Progenitor cell of endocrine pancreas (in vitro differentiated cells): Measurements from ENCODE around the gene ABCB6. TPM values are rescaled to one million over a fixed set of nuclear protein-coding genes. Genes with fewer than 3 reads are reported as not detected.

ENCODE experiments used
- DNase-seq: peaks from one replicate; pipeline ENCODE4 v3.0.0; 2021; ENCODE audit warnings: low spot score; ENCODE audit not compliant: unreplicated experiment
- H3K27ac Mint-ChIP-seq: 2 replicates; pipeline ENCODE4 v1.8.0; 2021; ENCODE audit warnings: mild to moderate bottlenecking, moderate library complexity, mixed read lengths
- H3K27me3 Mint-ChIP-seq: 2 replicates; pipeline ENCODE4 v1.8.0; 2021; ENCODE audit warnings: mixed read lengths
- H3K36me3 Mint-ChIP-seq: 2 replicates; pipeline ENCODE4 v1.8.0; 2022; ENCODE audit warnings: mixed read lengths; ENCODE audit not compliant: insufficient read depth
- H3K4me1 Mint-ChIP-seq: 2 replicates; pipeline ENCODE4 v1.8.0; 2021; ENCODE audit warnings: low read depth, mixed read lengths
- H3K4me3 Mint-ChIP-seq: 2 replicates; pipeline ENCODE4 v1.8.0; 2021; ENCODE audit warnings: low read depth, mild to moderate bottlenecking, moderate library complexity, mixed read lengths
- H3K9me3 Mint-ChIP-seq: 2 replicates; pipeline ENCODE4 v1.8.0; 2021; ENCODE audit warnings: low read depth, mixed read lengths
- total RNA-seq: library from RNA; stranded (reverse); gene quantifications from 2 replicates; pipeline ENCODE4 v1.2.1, GENCODE V29; 2021
- TF ChIP-seq, protein P1 (sequence below): fragments of 200-600 bp; sonication (generic); IDR thresholded peaks from one replicate; pipeline ENCODE4 v1.5.0; 2021; ENCODE audit warnings: antibody characterized with exemption, mild to moderate bottlenecking; ENCODE audit not compliant: unreplicated experiment

Gene ABCB6
- total RNA-seq, 1 donor from 2014 or later = 26.7 TPM

DNA sequence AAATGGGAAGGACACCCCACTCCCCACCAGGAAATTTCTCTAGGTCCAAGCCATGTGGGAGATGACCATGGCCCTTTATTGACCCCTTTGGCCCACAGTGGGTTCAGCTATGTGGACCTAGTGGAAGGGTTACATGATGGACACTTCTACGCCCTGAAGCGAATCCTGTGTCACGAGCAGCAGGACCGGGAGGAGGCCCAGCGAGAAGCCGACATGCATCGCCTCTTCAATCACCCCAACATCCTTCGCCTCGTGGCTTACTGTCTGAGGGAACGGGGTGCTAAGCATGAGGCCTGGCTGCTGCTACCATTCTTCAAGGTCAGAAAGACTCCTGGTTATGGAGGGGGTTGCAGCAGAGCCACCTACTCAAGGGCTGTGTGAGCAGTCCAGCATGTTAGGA lies 27.8 kb upstream of the ABCB6 start:
- no peak overlapping the region for H3K27ac Mint-ChIP-seq

DNA sequence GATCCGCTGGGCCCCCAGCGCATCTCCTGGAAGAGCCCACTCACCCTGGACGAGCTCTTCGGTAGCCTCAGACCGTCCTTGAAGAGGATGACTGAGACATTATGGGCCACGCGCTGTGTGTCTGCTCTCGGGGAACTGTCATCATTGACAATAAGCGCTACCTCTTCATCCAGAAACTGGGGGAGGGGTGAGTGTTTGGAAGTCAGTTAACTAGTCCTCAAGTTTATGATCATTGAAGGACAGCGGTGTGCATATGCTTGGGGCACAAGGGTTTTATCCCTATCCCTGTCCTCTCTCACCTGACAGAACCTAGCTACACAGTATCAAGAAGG lies 27.1 kb upstream of the ABCB6 start:
- DNase-seq = no peak
- TF ChIP-seq, protein P1, sequence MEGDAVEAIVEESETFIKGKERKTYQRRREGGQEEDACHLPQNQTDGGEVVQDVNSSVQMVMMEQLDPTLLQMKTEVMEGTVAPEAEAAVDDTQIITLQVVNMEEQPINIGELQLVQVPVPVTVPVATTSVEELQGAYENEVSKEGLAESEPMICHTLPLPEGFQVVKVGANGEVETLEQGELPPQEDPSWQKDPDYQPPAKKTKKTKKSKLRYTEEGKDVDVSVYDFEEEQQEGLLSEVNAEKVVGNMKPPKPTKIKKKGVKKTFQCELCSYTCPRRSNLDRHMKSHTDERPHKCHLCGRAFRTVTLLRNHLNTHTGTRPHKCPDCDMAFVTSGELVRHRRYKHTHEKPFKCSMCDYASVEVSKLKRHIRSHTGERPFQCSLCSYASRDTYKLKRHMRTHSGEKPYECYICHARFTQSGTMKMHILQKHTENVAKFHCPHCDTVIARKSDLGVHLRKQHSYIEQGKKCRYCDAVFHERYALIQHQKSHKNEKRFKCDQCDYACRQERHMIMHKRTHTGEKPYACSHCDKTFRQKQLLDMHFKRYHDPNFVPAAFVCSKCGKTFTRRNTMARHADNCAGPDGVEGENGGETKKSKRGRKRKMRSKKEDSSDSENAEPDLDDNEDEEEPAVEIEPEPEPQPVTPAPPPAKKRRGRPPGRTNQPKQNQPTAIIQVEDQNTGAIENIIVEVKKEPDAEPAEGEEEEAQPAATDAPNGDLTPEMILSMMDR = no peak
- Mint-ChIP-seq H3K27me3 (peaks cover 3% of the 10 kb centered on the region), H3K27ac (peak overlapping the region; percentile 99), H3K9me3 (no peaks in the 10 kb centered on the region), H3K4me1 (peaks cover 21% of the 10 kb centered on the region), H3K4me3 (peak overlapping the region; percentile 89), H3K36me3 (no peaks in the 10 kb centered on the region)

More for the DNA sequence above, 27.8 kb upstream of the ABCB6 start:
- TF ChIP-seq, protein P1 = no peak
- Mint-ChIP-seq H3K4me1 (peaks cover 21% of the 10 kb centered on the region), H3K27me3 (peaks cover 9% of the 10 kb centered on the region), H3K4me3 (peak overlapping the region; percentile 89), H3K9me3 (no peaks in the 10 kb centered on the region), H3K36me3 (no peaks in the 10 kb centered on the region)
- DNase-seq = no peak

DNA sequence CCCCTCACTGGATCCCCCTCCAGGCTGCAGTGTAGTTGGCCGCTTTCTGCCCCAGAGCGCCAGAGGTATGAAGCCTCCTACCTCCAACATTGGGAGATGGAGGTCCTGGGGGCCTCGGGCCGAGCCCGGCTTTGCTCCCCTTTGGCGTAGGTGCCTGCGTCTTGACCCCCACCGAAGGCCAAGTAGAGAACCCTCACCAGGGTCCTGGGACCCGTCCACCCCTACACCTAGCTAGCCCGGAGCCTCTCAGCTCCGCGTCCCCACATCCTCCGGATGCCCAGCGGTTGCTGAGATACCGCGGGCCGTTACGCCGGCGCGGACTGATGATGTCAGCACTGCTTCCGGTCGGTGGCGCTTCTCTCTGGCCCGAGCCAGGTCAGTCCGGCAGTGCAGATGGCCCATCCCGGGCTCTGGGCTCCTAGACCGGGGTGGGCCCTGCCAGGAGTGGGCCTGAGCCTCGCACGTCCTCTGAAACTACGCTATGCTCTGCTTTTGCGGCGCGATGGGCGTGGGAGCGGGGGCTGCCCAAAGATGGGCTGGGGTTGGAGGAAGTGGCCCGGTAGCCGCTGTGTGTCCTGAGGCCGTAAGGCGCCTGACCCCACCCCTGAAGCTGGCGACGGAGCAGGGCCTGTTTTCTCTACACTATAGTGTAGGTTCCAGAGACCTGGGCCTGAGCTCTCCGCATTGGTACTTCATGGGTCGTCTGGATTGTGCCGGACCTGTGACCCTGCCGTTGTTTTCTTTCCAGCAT lies 26.6 kb upstream of the ABCB6 start, which contains the start of the genes GLB1L and STK16:
Gene GLB1L, minus strand, starts transcription at position 297 of the 751 bp plus-strand sequence. CDS start 1,871 bp downstream, outside the sequence.
Gene STK16, plus strand, starts transcription at position 332 of the 751 bp plus-strand sequence. CDS start 521 bp downstream, outside the sequence.
- DNase-seq = peak; percentile 93
- Mint-ChIP-seq H3K4me3 (peak within 1 kb of the TSS; percentile 89), H3K9me3 (no peaks in the 10 kb centered on the region), H3K27me3 (no peaks in the 10 kb centered on the region), H3K36me3 (no peaks in the 10 kb centered on the region), H3K4me1 (peaks cover 21% of the 10 kb centered on the region), H3K27ac (peak within 1 kb of the TSS; percentile 99)
- TF ChIP-seq, protein P1 = no peak

DNA sequence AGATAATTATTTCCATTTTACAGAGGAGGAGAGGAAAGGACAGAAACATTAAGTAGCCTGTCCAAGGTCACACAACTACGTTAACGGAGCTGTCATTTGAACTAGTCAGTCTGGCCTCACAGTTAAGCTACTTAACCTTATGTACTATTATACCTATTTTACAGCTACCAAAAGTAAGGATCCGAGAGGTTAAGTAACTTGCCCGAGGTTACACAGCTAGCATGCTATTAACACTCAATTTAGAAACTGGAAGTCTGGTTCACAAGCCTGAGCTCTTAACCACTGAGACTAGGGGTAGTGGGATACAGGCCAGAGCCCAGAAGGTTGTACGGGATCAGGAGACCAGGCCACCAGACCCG lies 26.0 kb upstream of the ABCB6 start:
- Mint-ChIP-seq H3K27ac (peak overlapping the region; percentile 99), H3K4me1 (peaks cover 19% of the 10 kb centered on the region), H3K4me3 (peak overlapping the region; percentile 89), H3K9me3 (no peaks in the 10 kb centered on the region), H3K27me3 (no peaks in the 10 kb centered on the region), H3K36me3 (no peaks in the 10 kb centered on the region)
- DNase-seq = no peak
- TF ChIP-seq, protein P1 = no peak

DNA sequence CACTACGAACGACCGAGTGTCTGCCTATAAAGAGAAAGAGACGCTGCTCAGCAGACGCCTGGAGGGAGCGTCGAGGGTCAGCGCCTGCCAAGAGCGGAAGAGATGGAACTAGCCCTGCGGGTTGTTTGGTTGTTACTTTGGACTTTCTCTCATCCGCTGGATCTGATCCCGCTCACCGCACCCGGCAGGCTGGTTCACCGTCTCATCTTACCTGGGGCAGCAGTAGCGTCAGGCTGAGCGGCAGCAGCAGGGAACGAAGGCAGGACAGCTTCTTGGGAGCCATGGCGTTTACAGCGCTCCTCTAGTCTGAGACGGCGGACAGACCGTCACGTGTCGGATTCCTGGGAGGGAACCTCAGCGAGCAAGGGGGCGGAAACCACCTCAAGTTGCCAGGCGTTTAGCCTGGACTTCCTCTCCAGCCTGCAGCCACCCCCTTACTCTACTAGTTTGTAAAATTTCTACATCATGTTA lies 24.6 kb upstream of the ABCB6 start:
- Mint-ChIP-seq H3K36me3 (no peaks in the 10 kb centered on the region), H3K4me1 (peaks cover 8% of the 10 kb centered on the region), H3K4me3 (peak overlapping the region; percentile 47), H3K9me3 (no peaks in the 10 kb centered on the region), H3K27ac (peak overlapping the region; percentile 41), H3K27me3 (no peaks in the 10 kb centered on the region)
- TF ChIP-seq, protein P1 = no peak
- DNase-seq = no peak
